IPS-18c (cell line): ENCODE results near the gene HOXC11.

Source experiments
- H3K4me3 ChIP-seq: 2 replicates; pipeline ENCODE4 v1.7.0; 2013; ENCODE audit warnings: low read depth, mild to moderate bottlenecking, low read length, moderate library complexity; ENCODE audit not compliant: insufficient read depth
- H3K9me3 ChIP-seq: one replicate; pipeline ENCODE4 v1.6.1; 2013; ENCODE audit warnings: mild to moderate bottlenecking, low read length, moderate library complexity; ENCODE audit not compliant: control insufficient read depth, insufficient read depth

HOXC11 gene

DNA sequence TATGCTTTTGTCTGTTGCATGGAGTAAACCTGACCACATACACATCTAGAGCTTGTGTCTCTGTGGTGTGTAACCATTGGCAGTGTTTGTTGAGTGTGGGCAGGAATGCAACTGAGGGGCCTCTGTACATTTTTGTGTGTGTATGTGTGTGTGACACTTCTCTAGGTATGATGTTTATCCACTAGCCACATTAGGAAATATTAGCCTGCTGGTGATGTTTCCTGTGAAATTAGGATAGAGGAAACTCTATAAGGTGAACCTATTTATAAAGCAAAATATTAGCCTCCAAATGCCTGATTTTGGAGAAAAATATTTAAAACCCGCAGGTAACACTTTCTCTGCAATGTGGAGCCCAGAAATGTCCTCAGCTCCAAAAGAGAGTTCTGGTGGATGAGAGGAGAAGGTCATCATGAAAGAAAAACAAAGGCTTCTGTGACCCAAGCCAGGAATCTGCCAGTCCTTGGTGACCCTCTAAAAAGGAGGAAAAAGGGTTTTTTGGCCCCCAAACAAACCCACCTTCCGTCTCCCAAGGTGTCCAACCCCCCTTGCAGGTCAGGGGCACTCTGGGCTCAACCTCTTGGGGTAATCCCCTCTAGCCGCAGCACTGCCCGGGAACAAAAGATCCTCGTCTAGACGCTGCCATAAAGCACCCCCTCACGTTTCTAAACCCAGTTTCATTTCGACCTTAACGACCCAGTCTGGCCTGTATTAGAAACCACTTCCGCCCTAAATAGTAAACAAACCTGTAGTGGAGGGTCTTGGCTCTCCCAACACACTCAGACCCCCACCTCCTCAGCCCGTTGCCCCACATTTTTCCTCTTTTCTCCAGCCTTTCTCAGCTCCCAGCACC lies 4.9 kb downstream of the HOXC11 start:
- no peak overlapping the region for H3K4me3 ChIP-seq

DNA sequence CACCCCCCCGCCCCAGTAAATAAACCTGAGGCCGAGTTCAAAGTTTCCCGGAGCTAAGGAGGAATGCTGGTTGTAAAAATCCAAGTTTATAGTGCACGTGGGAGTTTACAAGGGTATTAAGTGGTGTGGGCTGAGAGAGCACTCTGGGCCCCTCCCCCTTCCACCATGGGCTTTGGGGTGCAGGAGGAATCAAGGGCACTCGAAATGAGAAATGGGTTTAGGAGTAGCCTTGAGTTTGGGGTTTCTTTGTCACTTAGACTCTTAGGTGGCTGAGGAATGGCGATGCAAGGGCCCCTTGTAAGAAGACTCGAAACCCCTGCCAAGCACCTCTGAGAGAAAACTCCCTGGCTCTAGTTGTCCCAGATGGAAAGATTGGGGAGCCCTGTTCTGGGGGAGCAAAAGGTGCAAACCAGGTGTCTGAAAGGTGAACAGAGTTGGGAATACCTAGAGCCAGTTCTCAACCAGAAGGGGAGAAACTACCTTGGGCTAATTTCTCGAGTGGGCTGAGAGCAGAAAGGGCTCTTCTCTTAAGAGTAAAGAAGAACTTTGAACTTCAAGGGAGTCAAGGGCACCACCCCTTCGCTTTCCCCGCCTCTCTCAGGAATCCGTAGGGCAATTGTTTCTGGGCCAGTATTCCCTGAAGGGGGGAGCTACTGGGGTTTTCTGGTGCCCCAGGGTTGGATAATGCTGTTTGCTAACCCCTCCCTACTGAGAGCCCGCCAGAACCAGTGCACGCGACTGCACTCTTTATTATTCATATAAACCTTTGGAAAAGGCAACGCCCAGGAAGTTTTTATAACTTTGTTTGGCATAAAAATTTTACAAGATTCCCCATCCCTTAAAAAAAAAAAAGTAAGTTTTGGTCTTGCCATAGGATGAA lies 5.8 kb downstream of the HOXC11 start:
- H3K9me3 ChIP-seq = peaks cover 7% of the 10 kb centered on the region
- H3K4me3 ChIP-seq = no peak overlapping the region

More for the DNA sequence above, 4.9 kb downstream of the HOXC11 start:
- H3K9me3 ChIP-seq = peaks cover 6% of the 10 kb centered on the region

DNA sequence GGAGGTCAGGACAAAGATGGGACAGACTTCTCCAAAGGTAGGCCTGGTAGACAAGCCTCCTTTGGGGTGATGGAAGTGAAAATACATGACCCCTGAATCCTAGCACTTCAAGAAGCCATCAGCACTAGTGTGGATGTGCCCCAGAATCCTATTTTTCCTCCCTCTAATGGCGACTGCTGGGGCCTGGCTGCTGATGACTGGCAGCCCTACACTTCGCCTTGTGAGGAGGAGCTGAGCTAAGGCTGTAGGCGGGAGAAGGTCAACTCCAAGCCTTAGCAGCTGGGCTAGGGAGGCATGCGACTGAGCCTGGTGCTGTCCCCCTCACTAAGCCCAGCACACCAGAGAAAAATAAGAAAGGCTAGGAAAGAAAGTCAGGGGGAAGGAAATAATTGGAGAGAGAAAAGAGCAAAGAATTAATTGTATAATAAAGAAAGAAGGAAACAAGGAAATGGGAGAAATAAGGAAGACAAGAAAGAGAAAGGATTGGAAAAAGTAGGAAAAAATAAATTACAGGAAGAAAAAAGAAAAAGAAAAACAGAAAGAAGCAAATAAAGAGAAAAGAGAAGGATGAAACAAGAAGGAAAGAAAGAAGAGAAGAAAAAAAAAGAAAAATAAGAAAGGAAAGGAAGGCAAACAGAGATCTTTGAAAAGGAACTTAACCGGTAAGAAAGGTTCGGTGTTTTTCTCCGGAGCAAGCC lies 7.3 kb downstream of the HOXC11 start:
- peaks cover 5% of the 10 kb centered on the region for H3K9me3 ChIP-seq
- no peak overlapping the region for H3K4me3 ChIP-seq

DNA sequence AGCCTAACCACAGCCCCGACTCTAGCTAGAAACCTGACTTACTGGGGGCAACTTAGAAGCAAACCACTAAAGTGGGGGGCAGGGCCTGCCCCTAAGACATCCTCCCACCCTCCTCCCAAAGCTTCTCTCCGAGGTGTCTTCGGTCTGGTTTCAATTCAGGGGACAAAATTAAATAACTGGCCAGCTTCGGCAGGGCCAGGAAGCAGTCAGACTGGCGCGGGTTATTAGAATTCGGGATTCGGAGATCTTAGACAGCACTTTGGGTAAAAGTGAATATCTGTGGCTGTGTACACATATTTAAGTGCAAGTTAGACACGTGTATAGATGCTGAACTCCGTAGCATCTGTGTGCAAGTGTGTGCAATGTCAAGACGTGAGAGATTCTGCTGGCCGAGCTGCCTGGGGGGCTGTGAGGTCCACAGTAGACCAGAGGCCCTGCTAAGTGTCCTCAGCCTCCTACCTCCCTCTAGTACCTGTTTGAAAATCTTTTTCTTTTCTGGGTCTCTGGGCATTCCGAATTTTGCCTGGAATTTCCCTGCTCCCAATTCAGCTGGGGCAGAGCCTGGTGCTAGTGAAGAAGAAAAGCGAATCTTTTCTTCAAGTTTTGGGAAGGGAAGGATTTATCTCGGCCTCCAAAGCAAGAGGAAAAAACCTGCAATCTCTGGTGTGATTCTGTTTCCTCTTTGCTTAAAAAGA lies 8.0 kb downstream of the HOXC11 start:
- H3K9me3 ChIP-seq = peaks cover 8% of the 10 kb centered on the region
- H3K4me3 ChIP-seq = no peak overlapping the region

DNA sequence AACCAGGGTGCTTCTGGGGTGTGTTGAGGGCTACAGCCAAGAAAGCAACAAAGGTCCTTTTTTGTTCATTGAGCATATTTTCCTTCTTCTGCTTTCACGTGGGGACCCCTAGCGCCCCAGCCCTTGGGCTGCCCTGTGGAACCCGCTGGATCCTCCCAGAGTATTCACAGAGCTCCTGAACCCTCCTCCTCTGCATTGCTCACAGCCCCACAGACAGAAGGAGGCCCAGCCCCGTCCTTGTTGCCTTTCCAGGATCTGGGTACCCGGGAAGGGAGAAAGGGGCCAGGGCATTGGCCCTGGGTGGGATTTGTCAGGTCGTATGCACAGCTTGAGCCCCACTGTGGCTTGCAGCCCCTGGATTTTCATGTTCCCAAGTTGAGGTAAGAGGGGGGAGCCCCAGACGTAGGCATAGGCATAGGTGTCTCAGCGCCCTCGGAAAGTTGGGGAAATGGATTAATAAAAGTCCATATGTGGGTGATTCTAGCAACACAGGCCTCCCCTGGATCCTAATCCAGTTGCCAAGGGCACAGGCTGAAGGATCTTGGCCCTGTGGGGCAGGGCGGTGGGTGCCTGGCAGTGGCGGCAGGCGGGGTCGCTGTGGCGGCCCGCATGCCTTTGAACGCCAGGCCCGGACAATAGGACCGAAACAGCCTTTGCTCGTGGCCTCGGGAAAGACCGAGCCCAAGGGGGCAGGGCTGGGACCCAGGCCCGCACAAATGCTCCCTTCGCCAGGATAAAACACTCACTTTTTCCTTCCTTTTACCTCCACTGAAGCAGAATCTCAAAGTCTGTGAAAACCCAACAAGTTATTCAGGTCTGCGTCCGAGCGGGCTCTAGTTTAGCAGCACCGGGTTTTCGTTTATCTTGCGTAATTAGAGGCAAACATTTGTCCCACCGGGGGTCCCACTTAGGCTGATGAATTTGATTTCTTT lies 9.0 kb downstream of the HOXC11 start:
- peaks cover 8% of the 10 kb centered on the region for H3K9me3 ChIP-seq
- H3K4me3 ChIP-seq = no peak overlapping the region

DNA sequence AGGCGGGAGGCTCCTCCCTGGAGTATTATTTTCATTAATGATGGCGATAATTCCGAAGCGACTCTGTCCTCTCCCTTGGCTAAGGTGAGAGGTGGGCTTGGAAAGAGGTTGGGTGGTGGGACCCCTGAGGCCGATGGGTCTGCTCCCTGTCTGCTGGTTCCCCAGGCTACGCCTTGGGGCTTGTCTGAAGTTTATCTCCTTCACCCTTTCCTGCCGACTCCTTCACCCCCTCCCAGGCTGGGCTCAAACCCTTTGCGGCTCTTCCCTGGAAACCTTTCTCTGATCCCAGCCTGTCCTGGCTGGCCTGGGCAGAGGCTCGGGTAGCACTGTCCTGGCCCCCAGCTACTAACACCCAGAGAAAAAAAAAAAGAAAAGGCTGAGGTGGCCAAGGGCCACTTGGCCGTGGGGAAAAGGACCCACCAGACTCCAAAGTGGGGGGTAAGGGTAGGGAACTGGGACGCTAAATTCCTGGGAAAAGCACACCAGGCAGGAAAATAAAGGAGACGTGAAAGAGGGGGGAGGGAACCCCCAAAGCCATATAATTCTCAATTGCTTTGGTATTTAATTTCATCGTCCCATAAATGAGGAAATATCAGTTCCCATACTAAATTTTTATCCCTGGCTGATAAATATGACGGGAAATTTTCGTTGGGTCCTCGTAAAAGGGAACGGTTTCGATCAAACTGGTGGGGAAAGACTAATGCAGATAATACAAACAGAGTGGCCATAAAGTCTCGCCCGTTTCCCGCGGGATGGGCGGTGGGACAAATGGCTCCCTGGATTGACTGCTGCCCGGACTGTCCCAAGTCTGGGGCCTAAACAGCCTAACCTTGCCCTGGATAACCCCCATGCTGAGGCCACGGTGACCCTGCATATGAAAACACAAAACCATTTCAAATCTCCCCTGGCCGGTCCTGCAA lies 10.0 kb downstream of the HOXC11 start:
- Histone ChIP-seq H3K9me3 (peaks cover 8% of the 10 kb centered on the region), H3K4me3 (no peak overlapping the region)

DNA sequence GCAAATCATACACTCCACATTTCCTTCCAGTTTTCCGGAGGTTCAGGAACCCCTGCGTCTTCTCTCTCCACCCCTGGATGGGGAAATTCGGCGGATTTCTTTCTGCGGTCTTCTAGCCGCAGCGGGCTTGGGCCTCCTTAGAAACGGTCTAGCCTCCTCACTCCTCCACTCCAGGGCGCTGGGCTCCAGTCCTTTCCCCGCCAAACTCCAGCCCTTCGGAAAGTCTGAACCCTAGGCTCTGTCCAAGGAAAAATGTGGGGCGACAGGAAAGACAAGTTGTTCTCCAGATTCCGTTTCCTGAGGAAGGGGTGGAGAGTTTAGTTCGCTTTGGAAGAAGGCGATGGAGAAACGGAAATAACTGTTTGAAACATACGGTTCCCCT lies 10.6 kb downstream of the HOXC11 start:
- Histone ChIP-seq H3K4me3 (no peak overlapping the region), H3K9me3 (peaks cover 8% of the 10 kb centered on the region)

DNA sequence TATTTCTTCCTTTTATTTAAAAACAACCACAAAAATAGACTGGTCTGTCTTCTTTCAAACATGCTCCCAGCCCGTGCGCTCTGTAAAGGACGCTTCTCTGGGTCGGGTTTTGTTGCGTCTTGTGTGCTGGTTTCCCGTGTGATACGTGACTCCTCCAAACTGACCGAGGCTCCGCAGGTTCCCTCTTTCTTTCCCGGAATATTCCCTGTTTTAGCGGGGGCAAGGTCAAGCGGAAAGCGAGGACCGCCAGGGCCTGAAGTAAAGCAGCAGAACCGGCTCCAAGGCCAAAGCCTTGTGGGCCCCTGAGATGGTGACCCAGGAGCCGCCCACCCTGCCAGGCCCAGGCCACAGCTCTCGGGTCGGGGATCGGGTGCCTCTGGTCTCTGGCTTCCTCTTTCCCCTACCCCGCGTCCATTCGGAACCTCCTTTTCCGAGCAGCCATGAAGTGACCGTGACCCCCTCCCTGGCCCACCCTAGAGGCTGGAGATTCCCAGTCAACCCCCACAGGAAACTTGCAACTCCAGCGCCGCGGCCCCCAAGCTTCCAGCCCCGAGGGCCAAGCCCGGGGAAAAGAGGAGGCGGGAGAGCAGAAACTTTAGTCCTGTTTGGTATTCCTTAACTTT lies 11.1 kb downstream of the HOXC11 start:
- no peak overlapping the region for H3K4me3 ChIP-seq
- H3K9me3 ChIP-seq = peaks cover 8% of the 10 kb centered on the region

DNA sequence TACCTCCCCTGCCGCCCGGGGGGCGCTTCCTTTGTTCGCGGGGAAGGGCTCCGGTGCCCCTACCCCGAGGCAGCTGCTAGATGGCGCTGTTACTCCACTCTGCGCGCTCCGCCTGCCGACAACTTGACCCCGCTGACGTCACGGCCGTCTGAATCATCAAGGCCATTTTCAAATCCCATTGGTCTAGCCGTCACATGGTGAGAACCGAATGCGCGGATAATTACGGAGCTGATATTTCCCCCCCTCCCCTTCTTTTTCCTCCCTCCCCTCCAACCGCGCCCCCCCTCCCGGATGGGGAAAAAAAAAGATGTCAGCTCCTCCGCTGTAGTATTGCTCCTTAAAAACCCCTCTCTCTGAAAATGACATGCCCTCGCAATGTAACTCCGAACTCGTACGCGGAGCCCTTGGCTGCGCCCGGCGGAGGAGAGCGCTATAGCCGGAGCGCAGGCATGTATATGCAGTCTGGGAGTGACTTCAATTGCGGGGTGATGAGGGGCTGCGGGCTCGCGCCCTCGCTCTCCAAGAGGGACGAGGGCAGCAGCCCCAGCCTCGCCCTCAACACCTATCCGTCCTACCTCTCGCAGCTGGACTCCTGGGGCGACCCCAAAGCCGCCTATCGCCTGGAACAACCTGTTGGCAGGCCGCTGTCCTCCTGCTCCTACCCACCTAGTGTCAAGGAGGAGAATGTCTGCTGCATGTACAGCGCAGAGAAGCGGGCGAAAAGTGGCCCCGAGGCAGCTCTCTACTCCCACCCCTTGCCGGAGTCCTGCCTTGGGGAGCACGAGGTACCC lies 12.2 kb downstream of the HOXC11 start, which contains the start of gene HOXC10:
Gene HOXC10 (plus strand): TSS at position 246 of the 791 bp plus-strand sequence. CDS start 114 bp downstream, at position 360.
- no peak within 1 kb of the TSS; the same call in 1 of the 2 replicates for H3K4me3 ChIP-seq
- peaks cover 8% of the 10 kb centered on the region for H3K9me3 ChIP-seq

DNA sequence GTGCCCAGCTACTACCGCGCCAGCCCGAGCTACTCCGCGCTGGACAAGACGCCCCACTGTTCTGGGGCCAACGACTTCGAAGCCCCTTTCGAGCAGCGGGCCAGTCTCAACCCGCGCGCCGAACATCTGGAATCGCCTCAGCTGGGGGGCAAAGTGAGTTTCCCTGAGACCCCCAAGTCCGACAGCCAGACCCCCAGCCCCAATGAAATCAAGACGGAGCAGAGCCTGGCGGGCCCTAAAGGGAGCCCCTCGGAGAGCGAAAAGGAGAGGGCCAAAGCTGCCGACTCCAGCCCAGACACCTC lies 12.7 kb downstream of the HOXC11 start:
- Histone ChIP-seq H3K4me3 (no peak overlapping the region; the same call in 1 of the 2 replicates), H3K9me3 (peaks cover 8% of the 10 kb centered on the region)

DNA sequence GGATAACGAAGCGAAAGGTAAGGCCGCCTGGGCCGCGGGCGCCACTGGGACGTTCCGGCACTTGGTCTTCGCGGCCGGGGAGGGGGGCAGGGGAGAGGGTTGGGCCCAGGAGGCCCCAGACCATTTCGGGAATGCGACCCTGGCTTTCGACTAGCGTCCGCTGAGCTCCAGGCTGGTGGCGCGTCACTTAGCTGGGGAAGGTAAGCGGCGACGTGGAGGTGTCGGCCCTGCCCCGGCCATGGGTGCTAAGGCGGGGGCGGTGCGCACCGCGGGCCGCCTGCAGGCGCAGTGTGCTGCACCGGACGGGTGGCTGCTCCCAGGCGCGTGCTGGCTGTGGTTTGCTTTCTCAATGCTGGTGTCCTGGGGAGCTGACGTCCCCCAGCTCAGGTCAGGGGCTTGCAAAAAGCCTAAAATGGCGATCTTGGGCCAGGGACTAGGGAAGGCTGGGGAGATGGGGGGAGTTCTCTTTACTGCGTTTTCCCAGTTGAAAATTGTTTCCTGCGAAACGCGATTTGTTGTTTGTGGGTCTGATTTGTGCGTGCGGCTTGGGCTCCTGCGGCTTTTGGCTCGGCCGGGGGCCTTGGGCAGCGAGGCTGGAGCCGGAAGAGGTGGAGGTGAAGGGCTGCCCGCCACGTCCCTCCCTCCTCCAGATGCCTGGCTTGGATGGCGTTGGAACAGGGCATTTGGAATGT lies 13.2 kb downstream of the HOXC11 start:
- Histone ChIP-seq H3K9me3 (peaks cover 8% of the 10 kb centered on the region), H3K4me3 (peak overlapping the region; percentile 4; the same call in 1 of the 2 replicates)

DNA sequence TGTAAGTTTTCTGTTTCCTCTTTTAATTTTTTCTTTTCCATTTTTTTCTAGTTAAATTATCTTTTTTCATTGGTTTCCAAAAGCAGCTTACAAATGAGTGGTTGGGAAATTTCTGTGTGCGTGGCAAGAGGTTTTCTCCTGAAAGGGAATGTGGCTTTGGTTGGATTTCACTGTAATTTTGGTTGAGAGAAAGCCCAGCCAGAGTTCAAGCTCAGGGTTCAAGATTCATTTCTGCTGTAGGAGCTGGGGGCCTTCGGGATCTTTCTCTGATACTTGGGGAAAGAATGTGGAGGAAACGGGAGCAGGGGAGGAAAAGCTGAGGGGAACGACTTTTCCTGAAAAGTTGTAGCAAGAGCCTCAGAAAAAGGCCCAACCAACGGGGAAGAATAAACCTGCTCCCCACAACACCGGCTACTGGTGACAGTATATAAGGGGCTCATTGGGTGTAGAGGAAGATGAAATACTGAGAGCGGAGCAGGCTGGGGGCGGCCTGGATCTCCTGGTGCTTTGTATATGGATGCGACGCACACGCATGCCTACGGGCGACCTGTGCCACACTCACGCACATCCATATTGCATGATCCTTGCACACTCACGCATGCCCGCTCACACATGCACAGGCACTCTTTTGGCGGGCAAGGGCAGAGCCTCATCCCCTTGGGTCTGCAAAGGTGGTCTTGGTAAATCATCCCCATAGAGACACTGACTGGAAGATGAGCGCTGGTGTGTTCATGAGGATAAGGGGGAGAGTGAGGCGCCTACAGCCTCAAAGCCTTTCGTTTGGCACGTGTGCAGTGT lies 14.0 kb downstream of the HOXC11 start:
- Histone ChIP-seq H3K9me3 (peaks cover 8% of the 10 kb centered on the region), H3K4me3 (no peak overlapping the region)

DNA sequence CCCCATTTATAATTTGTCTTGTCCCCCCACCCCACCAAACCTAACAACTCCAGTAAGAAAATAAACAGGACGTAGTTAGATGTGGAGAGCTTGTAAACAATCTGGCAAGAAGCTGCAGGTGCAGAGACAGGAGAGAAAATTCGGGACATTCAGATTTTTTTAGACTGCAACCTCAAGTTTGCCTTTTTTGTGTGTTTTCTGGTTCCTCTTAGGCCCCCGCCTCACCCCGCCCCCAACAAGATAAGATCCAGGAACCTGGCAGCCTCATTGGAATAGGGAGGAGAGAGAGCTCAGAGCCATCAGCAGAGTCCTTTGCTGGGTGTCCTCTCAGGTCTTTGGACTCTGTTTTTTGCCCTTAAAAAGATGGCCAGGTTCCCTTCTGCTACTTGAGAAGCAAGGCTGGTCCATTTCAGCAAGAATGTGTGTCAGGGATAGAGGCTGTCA lies 14.9 kb downstream of the HOXC11 start:
- H3K9me3 ChIP-seq = peaks cover 6% of the 10 kb centered on the region
- H3K4me3 ChIP-seq = no peak overlapping the region
